GM12878 (cell line): Measurements from ENCODE around the gene ENOX2.

Source experiments
- CTCF ChIP-seq, 3 experiments: IDR thresholded peaks in 2 of 3; conservative IDR thresholded peaks in 1 of 3; 2 replicates each; pipeline ENCODE4 v1.5.1; 2011; ENCODE audit warnings: low read depth in 3 of 3, low read length in 3 of 3, mild to moderate bottlenecking in 3 of 3, control low read depth in 2 of 3, moderate library complexity in 2 of 3, inconsistent platforms in 1 of 3, mixed read lengths in 1 of 3; ENCODE audit not compliant: control insufficient read depth in 2 of 3, insufficient read depth in 1 of 3; ENCODE audit errors: extremely low read depth in 1 of 3
- NFIC ChIP-seq: IDR thresholded peaks from 2 replicates; pipeline ENCODE4 v1.6.1; 2012; ENCODE audit warnings: low read depth, mild to moderate bottlenecking, inconsistent platforms, low read length, moderate library complexity
- PBX3 ChIP-seq: IDR thresholded peaks from 2 replicates; pipeline ENCODE4 v1.6.1; 2011; ENCODE audit warnings: mild to moderate bottlenecking, low read depth, low read length, moderate library complexity; ENCODE audit not compliant: insufficient replicate concordance
- POLR2AphosphoS2 ChIP-seq: IDR thresholded peaks from 2 replicates; pipeline ENCODE4 v1.6.1; 2011; ENCODE audit warnings: low read depth, mild to moderate bottlenecking, low read length, improper control_type of control experiment, moderate library complexity
- RB1 ChIP-seq: fragments of 450-650 bp; formaldehyde crosslinking; IDR thresholded peaks from 2 replicates; pipeline ENCODE4 v1.6.1; 2017; ENCODE audit warnings: mild to moderate bottlenecking, borderline replicate concordance
- RCOR1 ChIP-seq: conservative IDR thresholded peaks from 2 replicates; pipeline ENCODE4 v1.6.1; 2012; ENCODE audit warnings: low read depth, low read length, improper control_type of control experiment
- TARDBP ChIP-seq: IDR thresholded peaks from 2 replicates; pipeline ENCODE4 v1.6.1; 2016; ENCODE audit warnings: borderline replicate concordance
- YY1 ChIP-seq: IDR thresholded peaks from 2 replicates; pipeline ENCODE4 v1.6.1; 2011; ENCODE audit warnings: low read depth, mild to moderate bottlenecking, low read length
- TF ChIP-seq, protein P1 (sequence below): IDR thresholded peaks from 2 replicates; pipeline ENCODE4 v1.6.1; 2011; ENCODE audit warnings: borderline replicate concordance, low read depth, mild to moderate bottlenecking, moderate library complexity, low read length; ENCODE audit not compliant: insufficient read depth, poor library complexity, severe bottlenecking

DNA sequence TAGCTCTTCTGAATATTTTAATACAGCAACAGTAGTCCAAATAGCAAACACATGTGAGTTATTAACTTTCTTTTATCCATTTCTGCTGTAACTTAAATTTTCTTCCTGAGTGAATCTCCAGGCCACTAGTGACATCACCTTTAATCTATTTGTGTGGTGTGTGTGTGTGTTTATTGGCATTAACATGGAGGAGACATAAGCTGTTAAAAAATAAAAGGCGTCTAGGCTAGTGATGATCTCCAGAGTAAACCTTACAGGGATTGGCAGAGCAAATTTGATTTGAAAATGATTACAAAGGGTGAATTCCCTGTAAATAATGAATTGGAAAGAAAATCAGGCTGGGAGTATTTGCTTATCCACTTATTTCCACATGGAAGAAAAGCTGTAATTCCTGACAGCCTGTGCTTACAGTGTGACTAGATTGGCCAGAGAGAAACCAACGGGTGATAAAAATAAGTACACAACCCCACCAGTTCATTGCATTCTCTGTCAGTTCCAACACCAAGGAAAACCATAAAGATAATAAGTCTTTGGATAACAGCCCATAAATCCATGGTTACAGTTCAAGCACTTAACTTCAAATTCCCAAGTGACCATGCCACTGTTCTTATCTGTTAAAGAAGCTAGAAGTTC, 186.1 kb downstream of the ENOX2 start:
- TF ChIP-seq CTCF (IDR thresholded peaks at IDR 0.05 in 2 of 3, conservative IDR thresholded peaks at IDR 0.05 in 1 of 3; ENCODE audit: control insufficient read depth in 2 of 3, extremely low read depth in 1 of 3, insufficient read depth in 1 of 3, low read depth in 3 of 3, low read length in 3 of 3) (no peak), TARDBP (no peak), PBX3 (no peak), NFIC (no peak), RCOR1 (no peak), POLR2AphosphoS2 (no peak), YY1 (no peak), RB1 (no peak)
- TF ChIP-seq, protein P1, sequence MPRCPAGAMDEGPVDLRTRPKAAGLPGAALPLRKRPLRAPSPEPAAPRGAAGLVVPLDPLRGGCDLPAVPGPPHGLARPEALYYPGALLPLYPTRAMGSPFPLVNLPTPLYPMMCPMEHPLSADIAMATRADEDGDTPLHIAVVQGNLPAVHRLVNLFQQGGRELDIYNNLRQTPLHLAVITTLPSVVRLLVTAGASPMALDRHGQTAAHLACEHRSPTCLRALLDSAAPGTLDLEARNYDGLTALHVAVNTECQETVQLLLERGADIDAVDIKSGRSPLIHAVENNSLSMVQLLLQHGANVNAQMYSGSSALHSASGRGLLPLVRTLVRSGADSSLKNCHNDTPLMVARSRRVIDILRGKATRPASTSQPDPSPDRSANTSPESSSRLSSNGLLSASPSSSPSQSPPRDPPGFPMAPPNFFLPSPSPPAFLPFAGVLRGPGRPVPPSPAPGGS: no peak
